H9 (cell line): ENCODE data around the gene TMEM273. TPM values are rescaled to one million over a fixed set of nuclear protein-coding genes. Genes with fewer than 3 reads are reported as not detected.

Source experiments
- DNase-seq: peaks from one replicate; pipeline ENCODE4 v3.0.0-alpha.2; 2017
- H2AFZ ChIP-seq: one replicate; pipeline ENCODE4 v1.6.1; 2013; ENCODE audit warnings: mild to moderate bottlenecking, low read length, control low read depth, moderate library complexity
- H2AK5ac ChIP-seq: 2 replicates; pipeline ENCODE4 v1.6.1; 2013; ENCODE audit warnings: low read length, control low read depth, mixed read lengths; ENCODE audit not compliant: insufficient read length
- H2BK120ac ChIP-seq: one replicate; pipeline ENCODE4 v1.6.1; 2013; ENCODE audit warnings: low read depth, mild to moderate bottlenecking, low read length, control low read depth, inconsistent platforms; ENCODE audit not compliant: poor library complexity, severe bottlenecking
- H2BK12ac ChIP-seq: 2 replicates; pipeline ENCODE4 v1.6.1; 2013; ENCODE audit warnings: low read length, control low read depth, mixed read lengths, low read depth; ENCODE audit not compliant: insufficient read length
- H2BK15ac ChIP-seq: 2 replicates; pipeline ENCODE4 v1.6.1; 2013; ENCODE audit warnings: low read depth, low read length, control low read depth
- H2BK20ac ChIP-seq: one replicate; pipeline ENCODE4 v1.6.1; 2013; ENCODE audit warnings: low read depth, mild to moderate bottlenecking, low read length, control low read depth, inconsistent platforms; ENCODE audit not compliant: poor library complexity, severe bottlenecking
- H2BK5ac ChIP-seq: 2 replicates; pipeline ENCODE4 v1.6.1; 2013; ENCODE audit warnings: low read length, control low read depth, mixed read lengths; ENCODE audit not compliant: insufficient read length
- H3K14ac ChIP-seq: 2 replicates; pipeline ENCODE4 v1.6.1; 2013; ENCODE audit warnings: low read length, control low read depth; ENCODE audit not compliant: insufficient read depth
- H3K18ac ChIP-seq: 2 replicates; pipeline ENCODE4 v1.6.1; 2013; ENCODE audit warnings: low read depth, mild to moderate bottlenecking, mixed read lengths, low read length, control low read depth; ENCODE audit not compliant: insufficient read length
- H3K23ac ChIP-seq: 2 replicates; pipeline ENCODE4 v1.6.1; 2013; ENCODE audit warnings: low read length, control low read depth, mixed read lengths, low read depth; ENCODE audit not compliant: insufficient read length
- H3K23me2 ChIP-seq: 2 replicates; pipeline ENCODE4 v1.6.1; 2013; ENCODE audit warnings: low read depth, mild to moderate bottlenecking, mixed read lengths, low read length, control low read depth; ENCODE audit not compliant: insufficient read length, poor library complexity, severe bottlenecking
- H3K27ac ChIP-seq: 2 replicates; pipeline ENCODE4 v1.5.1; 2013; ENCODE audit warnings: low read length, control low read depth, mixed read lengths, low read depth; ENCODE audit not compliant: insufficient read length
- H3K27me3 ChIP-seq: 2 replicates; pipeline ENCODE4 v1.6.1; 2013; ENCODE audit warnings: low read length, control low read depth, inconsistent platforms; ENCODE audit not compliant: insufficient read depth
- H3K4ac ChIP-seq: 2 replicates; pipeline ENCODE4 v1.6.1; 2013; ENCODE audit warnings: low read depth, mild to moderate bottlenecking, control low read depth, inconsistent platforms, low read length, moderate library complexity
- H3K4me1 ChIP-seq: 2 replicates; pipeline ENCODE4 v1.6.1; 2013; ENCODE audit warnings: low read length, control low read depth, inconsistent platforms; ENCODE audit not compliant: insufficient read depth
- H3K4me2 ChIP-seq: 2 replicates; pipeline ENCODE4 v1.6.1; 2013; ENCODE audit warnings: low read length, control low read depth, mixed read lengths; ENCODE audit not compliant: insufficient read length, insufficient read depth
- H3K56ac ChIP-seq: 2 replicates; pipeline ENCODE4 v1.6.1; 2013; ENCODE audit warnings: low read depth, mild to moderate bottlenecking, mixed read lengths, low read length, control low read depth; ENCODE audit not compliant: insufficient read length
- H3K79me1 ChIP-seq: 2 replicates; pipeline ENCODE4 v1.6.1; 2013; ENCODE audit warnings: low read depth, mild to moderate bottlenecking, moderate library complexity, low read length, control low read depth, inconsistent platforms; ENCODE audit not compliant: insufficient read depth, poor library complexity, severe bottlenecking
- H3K79me2 ChIP-seq: 2 replicates; pipeline ENCODE4 v1.6.1; 2013; ENCODE audit warnings: low read length, control low read depth, inconsistent platforms; ENCODE audit not compliant: insufficient read depth
- H3K9ac ChIP-seq: 2 replicates; pipeline ENCODE4 v1.6.1; 2013; ENCODE audit warnings: low read length, control low read depth, mixed read lengths; ENCODE audit not compliant: insufficient read length; ENCODE audit errors: extremely low read depth
- H3K9me3 ChIP-seq: one replicate; pipeline ENCODE4 v1.6.1; 2013; ENCODE audit warnings: low read depth, low read length, inconsistent platforms; ENCODE audit not compliant: control insufficient read depth
- H3T11ph ChIP-seq: one replicate; pipeline ENCODE4 v1.6.1; 2013; ENCODE audit warnings: mild to moderate bottlenecking, low read length, control low read depth, inconsistent platforms
- H4K20me1 ChIP-seq: one replicate; pipeline ENCODE4 v1.6.1; 2013; ENCODE audit not compliant: control insufficient read depth, insufficient read length, insufficient read depth
- H4K5ac ChIP-seq: 2 replicates; pipeline ENCODE4 v1.6.1; 2013; ENCODE audit warnings: low read depth, mild to moderate bottlenecking, mixed read lengths, low read length, control low read depth; ENCODE audit not compliant: insufficient read length
- H4K8ac ChIP-seq: replicated peaks from 2 replicates; pipeline ENCODE4 v1.6.1; 2013; ENCODE audit warnings: low read length, control low read depth, mixed read lengths, low read depth; ENCODE audit not compliant: insufficient read length
- H4K91ac ChIP-seq: 2 replicates; pipeline ENCODE4 v1.6.1; 2013; ENCODE audit warnings: low read depth, mild to moderate bottlenecking, moderate library complexity, mixed read lengths, low read length, control low read depth; ENCODE audit not compliant: insufficient read length
- H3K27ac Mint-ChIP-seq, 3 experiments: 2 replicates in 2 of 3; 3 replicates in 1 of 3; pipeline ENCODE4 v1.8.0; 2020 to 2021; ENCODE audit warnings: mixed read lengths in 3 of 3, mild to moderate bottlenecking in 1 of 3, moderate library complexity in 1 of 3
- H3K27me3 Mint-ChIP-seq: 2 replicates; pipeline ENCODE4 v1.8.0; 2021; ENCODE audit warnings: low read depth, mild to moderate bottlenecking, moderate library complexity, mixed read lengths
- H3K36me3 Mint-ChIP-seq, 3 experiments: 2 replicates in 2 of 3; 3 replicates in 1 of 3; pipeline ENCODE4 v1.8.0; 2020 to 2021; ENCODE audit warnings: low read depth in 3 of 3, mixed read lengths in 3 of 3; ENCODE audit not compliant: insufficient read depth in 1 of 3
- H3K4me1 Mint-ChIP-seq, 2 experiments: 2 replicates each; pipeline ENCODE4 v1.8.0; 2020; ENCODE audit warnings: mixed read lengths in 2 of 2
- H3K4me3 Mint-ChIP-seq, 2 experiments: 2 replicates in 1 of 2; 3 replicates in 1 of 2; pipeline ENCODE4 v1.8.0; 2020 to 2021; ENCODE audit warnings: mild to moderate bottlenecking in 2 of 2, mixed read lengths in 2 of 2, moderate library complexity in 1 of 2
- H3K9me3 Mint-ChIP-seq, 2 experiments: 2 replicates in 1 of 2; 3 replicates in 1 of 2; pipeline ENCODE4 v1.8.0; 2020; ENCODE audit warnings: mild to moderate bottlenecking in 2 of 2, mixed read lengths in 2 of 2, moderate library complexity in 1 of 2
- WGBS: extraction: QIAGEN DNeasy Blood & Tissue Kit; methylation state at CpG from one replicate; pipeline ENCODE4 v1.1.7; 2013; ENCODE audit warnings: missing lambda C conversion rate, low lambda C conversion rate, mixed read lengths; ENCODE audit not compliant: insufficient read length; ENCODE audit errors: extremely low coverage; 5-methylcytosine and 5-hydroxymethylcytosine counted together
- total RNA-seq: library from RNA; stranded (reverse); gene quantifications from 2 replicates; pipeline ENCODE4 v1.2.1, GENCODE V29; 2021
- TF ChIP-seq, protein P1 (sequence below): fragments of 200-600 bp; sonication (generic); conservative IDR thresholded peaks from 3 replicates; pipeline ENCODE4 v1.8.0; 2021; ENCODE audit warnings: antibody characterized with exemption, mild to moderate bottlenecking

The TMEM273 gene
- total RNA-seq, 1 experiment from 2014 or later = not detected

DNA sequence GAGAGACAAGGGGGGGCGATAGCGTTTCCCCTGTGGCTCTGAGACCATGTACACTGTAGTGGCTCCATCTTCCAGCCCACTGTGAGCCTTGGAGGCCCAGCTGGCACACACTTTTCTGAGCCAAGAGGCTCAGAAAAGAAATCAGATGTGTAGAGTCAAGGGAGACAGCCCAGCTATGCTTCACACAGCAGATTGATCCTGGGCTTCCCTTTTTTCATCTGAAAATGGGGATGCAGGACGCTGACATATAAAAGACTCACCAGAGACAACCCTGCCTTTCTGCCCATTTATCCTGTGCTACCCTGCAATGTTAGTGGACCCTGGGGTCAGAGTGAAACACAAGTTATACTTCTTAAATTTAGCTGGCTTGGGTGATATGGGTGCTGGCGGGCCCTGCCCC, 14.3 kb downstream of the TMEM273 start:
- no peaks in the 10 kb centered on the region for H3K27me3 ChIP-seq
- DNase-seq = no peak

More for the DNA sequence above, 14.3 kb downstream of the TMEM273 start:
- Mint-ChIP-seq H3K36me3 (no peaks in the 10 kb centered on the region; a peak in 1 of 7 replicates), H3K27ac (no peak overlapping the region), H3K9me3 (0 out of 5 replicates have a peak, but pooled peaks cover 0 to 3% of the 10 kb centered on the region in 2 experiments), H3K4me1 (peaks cover 4 to 9% of the 10 kb centered on the region in 2 experiments), H3K27me3 (no peaks in the 10 kb centered on the region), H3K4me3 (no peak overlapping the region)
- Histone ChIP-seq H3K4me1 (no peaks in the 10 kb centered on the region), H3T11ph (no peak overlapping the region), H3K4ac (no peak overlapping the region), H3K9me3 (no peaks in the 10 kb centered on the region), H4K91ac (no peak overlapping the region), H3K14ac (no peak overlapping the region), H2BK20ac (no peak overlapping the region), H3K79me1 (no peaks in the 10 kb centered on the region), H3K23ac (no peak overlapping the region), H3K23me2 (no peaks in the 10 kb centered on the region), H2BK15ac (no peak overlapping the region), H3K9ac (no peak overlapping the region), H2BK5ac (no peak overlapping the region), H2BK12ac (no peak overlapping the region), H4K8ac (no peak overlapping the region), H3K79me2 (no peaks in the 10 kb centered on the region), H3K56ac (no peak overlapping the region), H4K5ac (no peak overlapping the region), H3K27ac (no peak overlapping the region), H3K18ac (no peak overlapping the region), H4K20me1 (no peaks in the 10 kb centered on the region), H2AK5ac (no peak overlapping the region), H2AFZ (no peak overlapping the region), H2BK120ac (no peak overlapping the region), H3K4me2 (no peak overlapping the region)
- no CpG with 5 or more reads among the region's 4 CpGs for WGBS
- TF ChIP-seq, protein P1, sequence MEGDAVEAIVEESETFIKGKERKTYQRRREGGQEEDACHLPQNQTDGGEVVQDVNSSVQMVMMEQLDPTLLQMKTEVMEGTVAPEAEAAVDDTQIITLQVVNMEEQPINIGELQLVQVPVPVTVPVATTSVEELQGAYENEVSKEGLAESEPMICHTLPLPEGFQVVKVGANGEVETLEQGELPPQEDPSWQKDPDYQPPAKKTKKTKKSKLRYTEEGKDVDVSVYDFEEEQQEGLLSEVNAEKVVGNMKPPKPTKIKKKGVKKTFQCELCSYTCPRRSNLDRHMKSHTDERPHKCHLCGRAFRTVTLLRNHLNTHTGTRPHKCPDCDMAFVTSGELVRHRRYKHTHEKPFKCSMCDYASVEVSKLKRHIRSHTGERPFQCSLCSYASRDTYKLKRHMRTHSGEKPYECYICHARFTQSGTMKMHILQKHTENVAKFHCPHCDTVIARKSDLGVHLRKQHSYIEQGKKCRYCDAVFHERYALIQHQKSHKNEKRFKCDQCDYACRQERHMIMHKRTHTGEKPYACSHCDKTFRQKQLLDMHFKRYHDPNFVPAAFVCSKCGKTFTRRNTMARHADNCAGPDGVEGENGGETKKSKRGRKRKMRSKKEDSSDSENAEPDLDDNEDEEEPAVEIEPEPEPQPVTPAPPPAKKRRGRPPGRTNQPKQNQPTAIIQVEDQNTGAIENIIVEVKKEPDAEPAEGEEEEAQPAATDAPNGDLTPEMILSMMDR = no peak
